GM13976 (cell line): ENCODE measurements around the gene RAD18.

Experiments used
- DNase-seq: peaks from one replicate; pipeline ENCODE4 v3.0.0; 2012; ENCODE audit warnings: low spot score
- CTCF ChIP-seq: IDR thresholded peaks from 2 replicates; pipeline ENCODE4 v1.5.1; 2012; ENCODE audit warnings: borderline replicate concordance, mild to moderate bottlenecking; ENCODE audit not compliant: insufficient read depth; ENCODE audit errors: extremely low read depth, missing control alignments, control extremely low read depth
- in situ Hi-C: fragments of 300-500 bp; cut with MboI; formaldehyde crosslinking; loops from one replicate; pipeline ENCODE4 v1.12.0; 2022; ENCODE audit warnings: low sequenced_read_pairs, mixed read lengths, inconsistent platforms; ENCODE audit not compliant: unreplicated experiment

Gene RAD18

DNA sequence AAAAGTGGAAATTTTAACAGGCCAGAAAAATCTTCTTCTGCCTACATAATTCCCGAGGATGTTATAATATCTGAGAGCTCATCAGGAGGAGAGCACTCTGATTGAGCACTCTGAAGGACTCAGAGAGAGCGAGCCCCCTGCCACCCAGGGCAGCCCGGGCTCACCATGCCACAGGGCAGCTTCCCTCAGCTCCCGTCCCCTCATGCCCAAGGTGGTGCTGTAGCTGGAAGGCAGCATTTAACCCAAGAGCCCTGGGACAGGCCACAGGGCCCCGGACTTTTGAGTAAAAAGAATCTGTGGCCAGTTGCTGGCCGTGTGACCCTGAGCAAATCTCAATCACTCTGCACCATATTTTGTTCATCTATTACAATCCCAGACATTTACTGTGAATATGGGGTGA, 23.5 kb upstream of the RAD18 start:
- no peak for DNase-seq
- in situ Hi-C loops, result no loop called here
- no peak for TF ChIP-seq CTCF

- no peak for DNase-seq
- TF ChIP-seq CTCF, result no peak
- in situ Hi-C loops, result no loop called here
Observed at GRCh38 chr3:8985876-8986275, 22.6 kb upstream of the RAD18 start.

DNA sequence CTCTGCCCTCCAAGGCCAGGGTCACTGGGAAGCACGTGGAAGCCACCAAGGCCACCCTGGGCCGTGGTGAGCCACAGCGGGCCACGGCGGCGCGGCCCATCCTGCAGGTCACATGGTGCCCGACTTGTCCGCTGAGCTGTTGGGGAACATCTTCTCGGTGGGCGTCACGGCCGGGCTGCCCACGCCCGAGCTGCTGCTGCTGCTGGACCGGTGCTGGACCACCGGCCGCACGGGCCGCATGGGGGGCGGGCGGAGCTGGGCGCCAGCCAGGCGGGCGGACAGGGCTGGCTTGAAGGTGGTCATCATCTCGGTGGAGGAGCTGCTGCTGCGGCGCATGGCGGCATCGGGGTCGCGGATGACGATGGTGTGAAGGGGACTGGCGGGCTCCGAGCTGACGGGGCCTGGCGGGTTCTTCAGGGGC, 22.1 kb upstream of the RAD18 start:
- in situ Hi-C loops, result no loop called here
- DNase-seq, result no peak
- TF ChIP-seq CTCF, result no peak

DNA sequence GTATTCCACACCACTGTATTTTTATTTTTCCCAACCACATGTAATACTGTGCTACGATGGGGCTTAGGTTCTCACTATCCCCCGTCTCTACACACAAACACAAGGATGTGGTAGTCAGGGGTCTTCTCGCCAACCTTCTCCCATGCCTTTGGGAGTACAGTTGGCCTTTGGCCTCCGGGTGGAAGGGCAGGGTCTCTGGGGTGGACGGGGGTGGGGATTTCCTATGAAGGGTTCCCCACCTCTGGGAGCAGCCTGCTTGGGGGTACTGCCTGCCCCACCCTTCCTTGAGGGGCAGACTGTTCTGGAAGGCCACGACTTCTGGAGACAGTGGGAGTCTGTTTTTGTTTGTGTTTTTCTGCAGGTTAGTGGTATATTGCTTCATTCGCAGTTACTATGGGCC, 21.3 kb upstream of the RAD18 start:
- no peak for TF ChIP-seq CTCF
- in situ Hi-C loops, result loop anchor here (5.0 kb wide), 1 partner anchor 83 kb away; no protein-coding TSS in a partner anchor
- DNase-seq, result no peak

DNA sequence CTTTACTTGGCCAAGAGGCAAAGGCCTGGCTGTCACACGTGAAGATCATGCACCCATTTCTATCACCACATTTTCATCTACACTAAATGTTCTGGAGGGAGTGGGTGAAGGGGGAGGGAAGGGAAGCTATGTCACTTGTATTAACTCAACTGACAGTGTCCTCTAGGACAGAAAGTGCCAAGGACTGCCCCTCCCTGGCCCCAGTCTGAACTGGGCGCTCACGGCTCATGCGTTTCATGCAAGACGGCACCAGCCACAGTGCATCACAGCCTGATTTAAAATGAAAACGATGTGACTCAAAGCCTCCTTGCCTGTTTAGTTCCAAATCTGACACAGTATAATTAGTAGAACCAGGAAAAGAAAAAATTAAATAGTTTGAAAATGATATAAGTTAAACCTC, 20.8 kb upstream of the RAD18 start:
- TF ChIP-seq CTCF, result no peak
- in situ Hi-C loops, result loop anchor here (5.0 kb wide), 1 partner anchor 83 kb away; no protein-coding TSS in a partner anchor
- DNase-seq, result no peak

GRCh38 chr3:8983591-8983990, 20.3 kb upstream of the RAD18 start:
- no peak for DNase-seq
- in situ Hi-C loops, result loop anchor here (5.0 kb wide), 1 partner anchor 84 kb away; no protein-coding TSS in a partner anchor
- no peak for TF ChIP-seq CTCF

- no peak for TF ChIP-seq CTCF
- DNase-seq, result no peak
- in situ Hi-C loops, result loop anchor here (5.0 kb wide), 1 partner anchor 84 kb away; no protein-coding TSS in a partner anchor
Observed at GRCh38 chr3:8983026-8983425, 19.8 kb upstream of the RAD18 start.
